OCI-LY1 (cell line): ENCODE measurements around the gene ATP8A2.

Experiments
- H2AFZ ChIP-seq: fragments of 200-600 bp; sonication (generic), shearing (Covaris generic); 2 replicates; pipeline ENCODE4 v1.6.0; 2014; ENCODE audit warnings: antibody characterized with exemption, mild to moderate bottlenecking, low read length
- H3F3A ChIP-seq: fragments of 200-600 bp; sonication (generic), shearing (Covaris generic); 2 replicates; pipeline ENCODE4 v1.6.0; 2014; ENCODE audit warnings: mild to moderate bottlenecking, antibody characterized with exemption, low read length, moderate library complexity; ENCODE audit not compliant: insufficient read depth
- H3K27ac ChIP-seq: fragments of 200-600 bp; sonication (generic); 2 replicates; pipeline ENCODE4 v1.5.1; 2014; ENCODE audit warnings: low read length, mixed run types, mild to moderate bottlenecking, low read depth; ENCODE audit not compliant: poor library complexity, severe bottlenecking
- H3K27me3 ChIP-seq: fragments of 200-600 bp; sonication (generic); 2 replicates; pipeline ENCODE4 v1.6.0; 2014; ENCODE audit warnings: antibody characterized with exemption, mild to moderate bottlenecking, low read length, moderate library complexity; ENCODE audit not compliant: insufficient read depth
- H3K36me3 ChIP-seq: fragments of 200-600 bp; sonication (generic); 2 replicates; pipeline ENCODE4 v1.6.1; 2014; ENCODE audit warnings: mild to moderate bottlenecking, antibody characterized with exemption, low read length, moderate library complexity, mixed read lengths; ENCODE audit not compliant: insufficient read depth
- H3K4me1 ChIP-seq: fragments of 200-600 bp; sonication (generic); 2 replicates; pipeline ENCODE4 v1.5.1; 2014; ENCODE audit warnings: mild to moderate bottlenecking, low read length, moderate library complexity; ENCODE audit not compliant: insufficient read depth, severe bottlenecking
- H3K4me2 ChIP-seq: fragments of 200-600 bp; sonication (generic), shearing (Covaris generic); 2 replicates; pipeline ENCODE4 v1.6.1; 2014; ENCODE audit warnings: low read length
- H3K4me3 ChIP-seq: fragments of 200-600 bp; sonication (generic); 2 replicates; pipeline ENCODE4 v1.5.1; 2014; ENCODE audit warnings: low read length, low read depth, mild to moderate bottlenecking, mixed read lengths; ENCODE audit not compliant: poor library complexity, severe bottlenecking
- H3K79me2 ChIP-seq: fragments of 200-600 bp; shearing (Covaris generic); 2 replicates; pipeline ENCODE4 v1.6.1; 2016; ENCODE audit warnings: mixed run types, low read length, mixed read lengths; ENCODE audit not compliant: insufficient read depth
- H3K9ac ChIP-seq: fragments of 200-600 bp; sonication (generic), shearing (Covaris generic); 2 replicates; pipeline ENCODE4 v1.6.1; 2014; ENCODE audit warnings: mild to moderate bottlenecking, low read length, mixed read lengths
- H3K9me2 ChIP-seq: fragments of 200-600 bp; sonication (generic), shearing (Covaris generic); 2 replicates; pipeline ENCODE4 v1.6.1; 2014; ENCODE audit warnings: low read depth, mild to moderate bottlenecking, low read length, mixed read lengths
- H3K9me3 ChIP-seq: fragments of 200-600 bp; shearing (Covaris generic); 2 replicates; pipeline ENCODE4 v1.6.1; 2014; ENCODE audit warnings: low read length, mixed read lengths
- H4K20me1 ChIP-seq: fragments of 200-600 bp; sonication (generic), shearing (Covaris generic); 2 replicates; pipeline ENCODE4 v1.6.0; 2016; ENCODE audit warnings: mild to moderate bottlenecking, low read length; ENCODE audit not compliant: insufficient read depth
- CTCF ChIP-seq: fragments of 200-600 bp; sonication (generic), shearing (Covaris generic); IDR thresholded peaks from 2 replicates; pipeline ENCODE4 v1.5.1; 2017; ENCODE audit warnings: mild to moderate bottlenecking, antibody characterized with exemption, low read length, moderate library complexity, mixed read lengths
- EZH2 ChIP-seq: fragments of 200-600 bp; sonication (generic), shearing (Covaris generic); IDR thresholded peaks from 2 replicates; pipeline ENCODE4 v1.8.0; 2017; ENCODE audit warnings: borderline replicate concordance, mixed run types, mild to moderate bottlenecking, antibody characterized with exemption, low read length, moderate library complexity, mixed read lengths

Gene ATP8A2

DNA sequence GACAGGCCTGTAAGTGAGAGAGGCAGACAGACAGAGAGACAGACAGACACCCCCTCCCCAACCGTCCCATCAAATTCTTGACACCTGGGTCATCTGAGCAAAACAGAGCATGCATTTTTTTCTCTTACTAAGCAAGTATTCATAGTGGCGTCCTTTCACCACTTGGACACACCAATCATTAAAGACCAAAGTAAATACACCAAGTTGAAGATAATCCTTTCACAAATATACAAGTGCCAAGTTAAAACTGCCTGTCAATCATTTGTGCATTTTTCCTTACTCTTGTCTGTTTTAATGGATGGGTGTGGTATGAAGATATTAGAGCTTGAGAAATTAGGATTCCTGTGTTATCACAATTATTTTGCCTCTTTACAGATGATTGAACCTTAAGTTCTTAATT is 337.3 kb downstream of the ATP8A2 start:
- Histone ChIP-seq H2AFZ (no peak overlapping the region), H3K4me2 (no peak overlapping the region), H3K4me3 (no peak overlapping the region), H3K27me3 (no peaks in the 10 kb centered on the region), H3K9me2 (no peaks in the 10 kb centered on the region), H3K9ac (no peak overlapping the region), H3K79me2 (no peaks in the 10 kb centered on the region), H3K27ac (no peak overlapping the region), H3K4me1 (no peaks in the 10 kb centered on the region), H3K36me3 (no peaks in the 10 kb centered on the region), H3F3A (no peaks in the 10 kb centered on the region), H3K9me3 (no peaks in the 10 kb centered on the region), H4K20me1 (no peaks in the 10 kb centered on the region)
- TF ChIP-seq EZH2 (no peak), CTCF (no peak)

- Histone ChIP-seq H3K4me1 (no peaks in the 10 kb centered on the region), H3K9me3 (no peaks in the 10 kb centered on the region), H3K79me2 (no peaks in the 10 kb centered on the region), H2AFZ (no peak overlapping the region), H3K27me3 (no peaks in the 10 kb centered on the region), H3K4me2 (no peak overlapping the region), H3K27ac (no peak overlapping the region), H3F3A (no peaks in the 10 kb centered on the region), H3K4me3 (no peak overlapping the region), H4K20me1 (no peaks in the 10 kb centered on the region), H3K9ac (no peak overlapping the region), H3K9me2 (no peaks in the 10 kb centered on the region), H3K36me3 (no peaks in the 10 kb centered on the region)
- TF ChIP-seq CTCF (no peak), EZH2 (no peak)
Observed at GRCh38 chr13:25715760-25716159, 344.0 kb downstream of the ATP8A2 start.

DNA sequence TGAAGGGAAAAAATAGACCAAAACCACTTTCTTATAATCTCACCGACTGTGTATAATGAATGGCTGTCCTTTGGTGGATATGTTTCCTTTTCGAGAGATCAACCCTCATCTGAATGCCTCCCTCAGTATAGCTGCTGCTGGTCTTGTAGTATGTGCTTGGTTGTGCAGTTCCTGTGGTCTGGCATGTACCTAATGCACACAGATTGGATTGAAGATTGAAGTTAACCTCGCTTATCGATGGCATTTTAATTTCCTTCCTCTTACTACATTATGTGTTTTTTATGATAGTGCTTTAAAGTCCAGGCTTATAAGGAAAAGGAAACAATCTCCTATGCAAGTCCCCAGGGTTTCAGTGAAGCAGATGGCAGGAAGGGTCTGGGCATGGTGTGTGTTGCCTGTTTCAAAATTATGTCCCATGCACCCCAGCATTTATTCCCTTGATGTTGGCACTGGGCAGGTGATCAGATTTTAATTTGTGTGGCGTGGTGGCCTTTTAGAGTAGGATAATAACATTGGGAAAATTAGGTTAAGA is 346.0 kb downstream of the ATP8A2 start:
- H3K79me2 ChIP-seq: no peaks in the 10 kb centered on the region

More for the DNA sequence above, 346.0 kb downstream of the ATP8A2 start:
- Histone ChIP-seq H3K9ac (no peak overlapping the region), H3F3A (no peaks in the 10 kb centered on the region), H3K27me3 (no peaks in the 10 kb centered on the region), H2AFZ (no peak overlapping the region), H3K4me1 (no peaks in the 10 kb centered on the region), H3K9me3 (no peaks in the 10 kb centered on the region), H3K9me2 (no peaks in the 10 kb centered on the region), H3K4me3 (no peak overlapping the region), H3K4me2 (no peak overlapping the region), H4K20me1 (no peaks in the 10 kb centered on the region), H3K36me3 (no peaks in the 10 kb centered on the region), H3K27ac (no peak overlapping the region)
- TF ChIP-seq CTCF (no peak), EZH2 (no peak)
